Neuron (in vitro differentiated cells): Measurements from ENCODE around the gene SERTM1.
A peak's percentile ranks its signal among the peaks of the same experiment; 100 is the strongest.

Experiments
- H2AFZ ChIP-seq: one replicate; pipeline ENCODE4 v1.6.1; 2013; ENCODE audit warnings: low read depth, mild to moderate bottlenecking, inconsistent platforms, low read length, moderate library complexity
- H3K27me3 ChIP-seq: one replicate; pipeline ENCODE4 v1.6.1; 2013; ENCODE audit warnings: low read length; ENCODE audit not compliant: insufficient read depth
- H3K36me3 ChIP-seq: one replicate; pipeline ENCODE4 v1.6.1; 2013; ENCODE audit warnings: low read length; ENCODE audit not compliant: insufficient read depth
- H3K4me1 ChIP-seq: one replicate; pipeline ENCODE4 v1.6.1; 2013; ENCODE audit warnings: low read length; ENCODE audit not compliant: insufficient read depth
- H3K4me3 ChIP-seq: 2 replicates; pipeline ENCODE4 v1.5.1; 2013; ENCODE audit warnings: mild to moderate bottlenecking, low read length, moderate library complexity
- H3K9me3 ChIP-seq: one replicate; pipeline ENCODE4 v1.6.1; 2013; ENCODE audit warnings: low read length

SERTM1 gene

DNA sequence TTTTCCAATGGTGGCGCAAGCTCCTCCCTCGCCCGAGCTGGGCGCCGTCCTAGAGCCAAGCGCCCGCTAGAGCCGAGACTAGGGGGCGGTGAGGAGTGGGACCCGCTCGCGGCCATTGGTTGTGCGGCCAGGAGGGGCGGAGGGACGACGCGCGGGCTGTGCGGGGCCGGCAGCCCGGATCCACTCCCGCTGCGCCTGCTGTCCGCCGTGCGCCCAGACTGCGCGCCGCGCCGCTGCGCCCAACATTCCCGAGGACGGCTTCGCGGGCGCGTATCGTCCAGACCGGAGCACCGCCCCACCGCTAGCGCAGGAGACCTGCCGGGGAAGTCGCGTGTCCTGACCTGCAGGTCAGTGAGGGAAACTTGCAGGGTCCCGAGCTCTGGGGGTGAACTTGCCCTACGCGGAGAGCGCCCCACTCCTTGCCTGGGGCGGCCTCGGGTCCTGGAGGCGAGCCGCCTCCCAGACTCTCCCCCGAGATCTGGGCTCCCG lies at the start of gene SERTM1:
Gene SERTM1 (plus strand): TSS at position 183 of the 489 bp plus-strand sequence. CDS start 21,059 bp downstream, outside the sequence.
- no peaks in the 10 kb centered on the region for H3K36me3 ChIP-seq
- peak within 1 kb of the TSS; percentile 21 for H2AFZ ChIP-seq
- no peaks in the 10 kb centered on the region for H3K4me1 ChIP-seq
- peaks cover 48% of the 10 kb centered on the region for H3K27me3 ChIP-seq
- no peaks in the 10 kb centered on the region for H3K9me3 ChIP-seq
- peak within 1 kb of the TSS; percentile 28 for H3K4me3 ChIP-seq

DNA sequence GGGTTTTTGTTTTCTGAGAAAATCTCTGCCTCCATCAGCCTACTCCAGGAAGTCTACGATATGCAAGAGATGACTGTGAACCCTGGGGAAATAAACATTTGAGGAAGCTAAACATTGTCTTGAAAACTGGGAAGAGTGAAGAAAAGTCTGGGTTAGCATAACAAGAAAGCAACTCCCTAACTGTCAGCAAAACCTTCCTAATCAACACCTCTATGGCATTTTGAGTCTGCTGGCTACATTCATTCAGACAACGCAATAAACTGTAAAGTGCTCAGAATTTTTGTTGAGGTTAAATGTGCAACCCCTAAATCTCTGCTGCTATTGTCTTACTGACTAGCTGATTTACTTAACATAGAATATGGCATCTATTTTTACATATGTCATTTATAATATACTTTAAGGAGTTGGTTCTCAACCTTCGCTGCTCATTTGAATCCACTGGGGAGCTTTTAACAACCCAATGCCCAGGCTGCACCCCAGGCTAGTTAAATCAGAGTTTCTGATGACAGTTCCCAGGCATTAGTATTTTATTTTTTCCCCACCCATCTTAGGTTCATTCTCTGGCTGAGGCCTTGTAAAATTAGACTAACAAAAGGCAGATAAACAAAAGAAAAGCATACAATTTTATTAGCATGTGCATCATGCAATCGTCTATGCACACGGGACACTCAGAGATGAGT lies 45.3 kb upstream of the SERTM1 start:
- Histone ChIP-seq H3K9me3 (no peaks in the 10 kb centered on the region), H3K4me1 (no peaks in the 10 kb centered on the region), H3K27me3 (no peaks in the 10 kb centered on the region), H3K36me3 (no peaks in the 10 kb centered on the region), H3K4me3 (no peak overlapping the region), H2AFZ (no peak overlapping the region)

GRCh38 chr13:36629057-36629385 lies 44.8 kb upstream of the SERTM1 start:
- H3K36me3 ChIP-seq: no peaks in the 10 kb centered on the region
- H3K4me1 ChIP-seq: no peaks in the 10 kb centered on the region
- H3K9me3 ChIP-seq: no peaks in the 10 kb centered on the region
- H3K27me3 ChIP-seq: no peaks in the 10 kb centered on the region
- no peak overlapping the region for H2AFZ ChIP-seq
- no peak overlapping the region for H3K4me3 ChIP-seq

- Histone ChIP-seq H3K4me3 (no peak overlapping the region), H3K27me3 (no peaks in the 10 kb centered on the region), H3K4me1 (no peaks in the 10 kb centered on the region), H3K36me3 (no peaks in the 10 kb centered on the region), H2AFZ (no peak overlapping the region), H3K9me3 (no peaks in the 10 kb centered on the region)
These were observed 43.5 kb upstream of the SERTM1 start for GRCh38 chr13:36630181-36630803.

DNA sequence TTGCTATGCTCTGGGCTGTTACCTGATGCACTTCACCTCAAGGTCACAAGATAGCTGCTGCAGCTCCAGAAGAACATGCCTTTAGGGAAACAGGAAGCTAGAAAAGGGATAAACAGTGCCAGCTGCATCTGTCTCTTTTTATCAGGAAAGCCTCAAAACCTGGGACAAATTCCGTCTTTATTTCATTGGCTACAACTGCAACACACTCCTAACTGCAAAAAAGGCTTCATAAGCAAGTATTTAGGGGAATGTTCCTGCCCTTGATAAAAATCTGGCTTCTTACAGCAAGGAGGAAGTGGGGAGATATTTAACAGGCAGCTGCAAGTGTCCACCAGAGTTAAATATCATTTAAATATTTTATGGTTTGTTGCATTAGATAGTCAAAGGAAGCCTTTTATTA lies 34.2 kb upstream of the SERTM1 start:
- H3K9me3 ChIP-seq: no peaks in the 10 kb centered on the region
- no peaks in the 10 kb centered on the region for H3K4me1 ChIP-seq
- H3K4me3 ChIP-seq: no peak overlapping the region
- H3K27me3 ChIP-seq: peaks cover 3% of the 10 kb centered on the region
- H3K36me3 ChIP-seq: no peaks in the 10 kb centered on the region
- H2AFZ ChIP-seq: no peak overlapping the region

- no peak overlapping the region for H2AFZ ChIP-seq
- H3K36me3 ChIP-seq: no peaks in the 10 kb centered on the region
- no peak overlapping the region for H3K4me3 ChIP-seq
- H3K4me1 ChIP-seq: no peaks in the 10 kb centered on the region
- H3K9me3 ChIP-seq: no peaks in the 10 kb centered on the region
- H3K27me3 ChIP-seq: no peaks in the 10 kb centered on the region
These were observed 23.2 kb upstream of the SERTM1 start for GRCh38 chr13:36650611-36651010.

DNA sequence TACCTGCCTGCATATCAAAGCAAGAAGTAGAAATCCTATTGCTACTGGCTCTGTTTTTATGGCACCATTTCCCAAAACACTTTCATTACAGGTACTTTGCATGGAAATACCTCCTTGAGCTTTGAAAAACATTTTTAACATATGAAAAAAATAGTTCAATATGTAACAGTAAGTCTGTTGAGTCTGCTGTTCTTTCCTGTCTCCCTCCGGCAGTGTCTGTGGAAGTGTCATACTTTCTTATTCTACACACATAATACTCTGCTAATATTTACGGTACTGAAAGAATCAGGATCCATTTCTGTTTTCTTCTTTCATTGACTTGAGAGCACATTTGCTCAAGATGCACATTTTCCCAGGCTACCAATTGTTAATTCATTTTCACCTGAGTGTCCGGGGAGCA lies 8.2 kb upstream of the SERTM1 start:
- Histone ChIP-seq H3K36me3 (no peaks in the 10 kb centered on the region), H3K4me3 (no peak overlapping the region), H2AFZ (no peak overlapping the region)

GRCh38 chr13:36666477-36667229 lies 7.2 kb upstream of the SERTM1 start:
- H3K9me3 ChIP-seq: no peaks in the 10 kb centered on the region
- no peaks in the 10 kb centered on the region for H3K36me3 ChIP-seq
- H3K4me3 ChIP-seq: no peak overlapping the region
- peaks cover 6% of the 10 kb centered on the region for H3K27me3 ChIP-seq
- no peaks in the 10 kb centered on the region for H3K4me1 ChIP-seq
- H2AFZ ChIP-seq: no peak overlapping the region

More for the DNA sequence above, 8.2 kb upstream of the SERTM1 start:
- no peaks in the 10 kb centered on the region for H3K4me1 ChIP-seq
- no peaks in the 10 kb centered on the region for H3K9me3 ChIP-seq
- H3K27me3 ChIP-seq: peaks cover 4% of the 10 kb centered on the region

DNA sequence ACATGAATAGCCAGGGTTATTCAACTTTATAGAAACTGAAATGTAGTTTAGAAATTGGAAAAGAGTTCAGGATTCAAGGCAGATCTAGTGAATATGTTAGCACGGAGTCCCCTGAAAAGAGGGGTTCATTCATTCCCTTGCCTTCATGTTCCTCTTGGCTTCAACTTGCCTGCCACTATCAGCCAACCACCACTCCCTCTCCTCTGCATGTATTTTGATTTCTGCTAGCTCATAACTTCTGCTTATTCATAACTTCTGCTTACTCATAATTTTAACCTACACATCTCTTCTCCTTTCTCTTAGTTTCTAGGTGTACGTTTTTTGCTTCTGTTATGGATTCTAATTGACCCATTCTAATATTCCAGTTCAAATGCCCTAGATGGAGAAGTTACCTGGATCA lies 5.5 kb upstream of the SERTM1 start:
- Histone ChIP-seq H3K36me3 (no peaks in the 10 kb centered on the region), H3K9me3 (no peaks in the 10 kb centered on the region), H3K4me3 (no peak overlapping the region), H2AFZ (no peak overlapping the region), H3K4me1 (no peaks in the 10 kb centered on the region), H3K27me3 (peaks cover 15% of the 10 kb centered on the region)

DNA sequence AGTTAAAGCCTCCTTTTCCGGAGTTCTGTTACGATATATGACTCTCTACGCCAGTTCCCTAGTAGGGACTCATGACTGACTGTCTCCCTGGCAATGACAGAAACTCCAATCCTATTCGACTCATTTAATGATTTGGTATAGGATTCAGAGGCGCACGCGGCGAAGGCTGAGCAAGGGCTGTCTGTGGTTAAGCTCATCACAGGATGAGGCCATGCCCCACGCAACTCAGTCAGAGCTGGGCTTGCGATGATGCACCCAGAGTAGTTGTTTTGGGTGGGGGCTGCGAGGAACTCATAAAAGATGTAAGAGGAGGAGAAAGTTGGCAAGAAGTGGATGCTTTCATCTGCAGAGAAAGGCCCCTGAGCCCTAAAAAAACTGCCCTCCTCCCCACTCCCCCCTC lies 468 bp upstream of the SERTM1 start:
- Histone ChIP-seq H3K4me3 (peak overlapping the region; percentile 28), H3K4me1 (no peaks in the 10 kb centered on the region), H3K27me3 (peaks cover 48% of the 10 kb centered on the region)

DNA sequence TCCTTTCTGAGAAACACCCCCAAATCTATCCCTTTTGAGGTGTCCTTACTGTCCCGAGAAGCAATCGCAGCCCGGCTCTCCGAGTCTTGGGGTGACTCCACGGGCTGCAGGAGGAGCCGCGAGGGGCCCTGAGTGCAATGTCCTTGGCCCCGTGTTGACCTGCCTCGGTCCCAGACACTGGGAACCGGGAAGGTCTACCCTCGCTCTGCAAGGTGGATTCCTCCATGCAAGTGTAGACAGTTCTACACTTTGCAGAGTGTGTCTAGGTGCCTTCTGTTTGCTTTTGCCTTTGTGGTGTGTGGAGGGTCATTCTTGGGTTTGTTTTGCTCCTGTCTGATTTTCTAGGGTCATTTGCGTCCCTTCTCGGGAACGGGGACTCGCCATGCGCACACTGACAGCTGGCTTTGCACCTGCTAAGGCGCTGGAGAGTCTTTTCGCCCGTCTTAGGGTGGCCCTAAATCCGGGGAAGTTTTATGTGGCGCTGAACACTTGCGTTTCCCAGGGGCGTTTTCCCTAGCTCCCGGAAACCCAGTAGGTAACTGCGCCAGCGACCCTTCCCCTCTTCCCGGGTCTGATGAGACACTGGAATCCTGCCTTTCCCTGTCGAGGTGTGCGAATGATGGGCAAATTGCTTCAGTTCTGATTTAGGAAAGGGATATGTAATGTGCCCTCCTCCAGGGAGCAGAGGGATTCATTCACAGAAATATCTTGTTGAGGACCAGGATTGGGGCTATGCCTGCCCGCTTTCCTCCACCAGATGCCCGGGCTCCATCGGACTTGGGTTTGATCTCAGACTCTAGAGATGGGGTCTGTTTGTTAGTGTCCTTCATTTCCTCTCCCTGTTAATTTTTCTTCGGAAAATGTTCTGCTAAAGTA lies 755 bp downstream of the SERTM1 start:
- H3K36me3 ChIP-seq: no peaks in the 10 kb centered on the region
- H3K9me3 ChIP-seq: no peaks in the 10 kb centered on the region
- H2AFZ ChIP-seq: peak overlapping the region; percentile 21
- H3K27me3 ChIP-seq: peaks cover 48% of the 10 kb centered on the region
- H3K4me3 ChIP-seq: peak overlapping the region; percentile 28
- no peaks in the 10 kb centered on the region for H3K4me1 ChIP-seq

More for the DNA sequence above, 468 bp upstream of the SERTM1 start:
- Histone ChIP-seq H2AFZ (no peak overlapping the region), H3K36me3 (no peaks in the 10 kb centered on the region), H3K9me3 (no peaks in the 10 kb centered on the region)

DNA sequence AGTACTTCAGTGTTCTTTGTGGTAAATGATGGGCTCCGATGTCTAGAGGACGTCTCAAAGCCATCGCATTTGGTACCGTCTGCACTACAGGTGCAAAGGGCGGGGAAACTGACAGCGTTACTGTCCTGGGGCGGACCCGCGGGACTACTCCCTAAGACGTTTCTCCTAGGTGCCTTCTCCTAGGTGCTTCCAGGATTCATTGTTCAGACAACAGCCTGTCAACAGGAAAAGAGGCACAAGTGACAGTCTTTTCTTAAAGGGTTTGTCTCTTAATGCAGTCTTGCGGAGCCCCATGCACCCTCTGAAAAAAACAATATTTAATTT lies 1.4 kb downstream of the SERTM1 start:
- Histone ChIP-seq H3K36me3 (no peaks in the 10 kb centered on the region), H3K4me1 (no peaks in the 10 kb centered on the region), H2AFZ (no peak overlapping the region), H3K27me3 (peaks cover 50% of the 10 kb centered on the region), H3K9me3 (no peaks in the 10 kb centered on the region), H3K4me3 (no peak overlapping the region)

GRCh38 chr13:36680913-36681312 lies 7.1 kb downstream of the SERTM1 start:
- H3K4me1 ChIP-seq: no peaks in the 10 kb centered on the region
- no peaks in the 10 kb centered on the region for H3K9me3 ChIP-seq
- H3K4me3 ChIP-seq: no peak overlapping the region
- H2AFZ ChIP-seq: no peak overlapping the region
- peaks cover 19% of the 10 kb centered on the region for H3K27me3 ChIP-seq
- no peaks in the 10 kb centered on the region for H3K36me3 ChIP-seq
